GM12892 (cell line): ENCODE results near the gene MAP4.

Source experiments
- POLR2A ChIP-seq: IDR thresholded peaks from 2 replicates; pipeline ENCODE4 v1.6.1; 2011; ENCODE audit warnings: low read depth, low read length, control low read depth
- POLR2AphosphoS5 ChIP-seq: IDR thresholded peaks from 2 replicates; pipeline ENCODE4 v1.6.1; 2011; ENCODE audit warnings: low read depth, low read length, control low read depth
- TAF1 ChIP-seq: IDR thresholded peaks from 2 replicates; pipeline ENCODE4 v1.6.1; 2011; ENCODE audit warnings: low read depth, mild to moderate bottlenecking, control low read depth, low read length, borderline replicate concordance

DNA sequence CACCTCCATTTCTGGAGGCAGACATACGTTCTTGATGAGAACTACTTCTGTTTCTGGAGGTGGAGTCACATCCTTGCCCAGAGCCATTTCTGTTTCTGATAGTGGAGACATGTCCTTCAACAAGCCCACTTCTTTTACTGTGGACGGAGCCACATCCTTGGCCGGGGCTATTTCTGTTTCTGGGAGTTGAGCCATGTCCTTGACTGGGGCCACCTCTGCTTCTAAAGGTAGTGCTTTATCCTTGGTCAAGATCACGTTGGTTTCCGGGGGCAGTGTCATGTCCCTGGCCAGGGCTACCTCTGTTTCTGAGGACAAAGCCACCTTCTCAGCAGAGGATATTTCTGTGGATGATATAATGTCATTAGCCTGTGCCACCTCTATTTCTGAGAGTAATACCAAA lies 100.0 kb downstream of the MAP4 start:
- TF ChIP-seq POLR2A (no peak), TAF1 (no peak), POLR2AphosphoS5 (no peak)
